ENCODE results near the gene LONP2. TPM values are rescaled to one million over a fixed set of nuclear protein-coding genes. Genes with fewer than 3 reads are reported as not detected.

Gene LONP2
- total and polyA plus RNA-seq, 10 of the 15 experiments (the other 5 are each of a cell fraction or from before 2014, with no cell fraction given) = 8.3 to 48.0 (median 34.8) TPM

DNA sequence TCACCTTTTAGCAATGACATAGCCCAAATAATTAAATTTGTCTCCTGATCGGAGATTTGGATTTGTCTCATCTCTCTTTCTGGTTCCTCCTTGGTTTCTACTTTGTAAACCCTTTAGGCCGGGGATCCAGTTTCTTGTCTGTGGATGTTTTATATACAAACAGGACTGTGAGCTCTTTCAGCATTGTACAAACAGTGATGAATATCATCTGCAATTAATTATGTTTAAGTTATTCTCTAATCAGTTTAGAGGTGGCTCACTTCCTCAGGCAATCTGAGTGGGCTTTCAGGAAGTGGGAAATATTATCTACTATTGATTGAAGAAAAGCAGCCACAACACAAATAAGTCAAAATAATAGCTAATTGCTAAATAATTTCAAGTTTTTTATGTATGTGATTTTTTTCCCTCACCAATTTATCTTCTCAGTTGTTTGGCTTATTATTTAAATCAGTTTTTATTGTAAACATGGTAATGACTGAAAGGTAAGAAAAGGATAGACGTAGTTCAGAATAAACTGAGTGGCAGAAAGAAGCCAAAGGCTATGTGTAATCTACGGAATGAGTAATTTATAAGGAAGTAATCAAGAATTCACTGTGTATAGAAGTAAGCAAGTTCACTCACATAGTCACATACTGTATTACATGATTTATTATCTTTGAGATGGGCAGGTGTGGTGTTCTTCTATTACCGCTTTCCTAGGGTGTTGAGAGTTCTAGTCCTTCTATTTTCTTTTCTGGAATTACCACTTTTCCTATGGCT lies 6.6 kb downstream of the LONP2 start:
- Histone ChIP-seq H3K27me3 (replicated peaks in 1 of 2; ENCODE audit: control insufficient read depth in 2 of 2, insufficient read depth in 2 of 2, low read length in 1 of 2) (no peaks in the 10 kb centered on the region), H4K20me1 (ENCODE audit: control insufficient read depth, insufficient read depth) (no peaks in the 10 kb centered on the region), H3K4me3 (no peak overlapping the region), H3K36me3 (ENCODE audit: control insufficient read depth in 2 of 2, insufficient read depth in 2 of 2, low read length in 1 of 2) (peaks cover 0 to 7% of the 10 kb centered on the region in 2 experiments; a peak in 2 of 4 replicates), H3K27ac (ENCODE audit: control insufficient read depth, insufficient read depth) (no peak overlapping the region), H3K9ac (ENCODE audit: control insufficient read depth, insufficient read depth, low read length) (no peak overlapping the region), H2AFZ (ENCODE audit: control insufficient read depth, low read depth, low read length) (no peak overlapping the region), H3K9me3 (replicated peaks; ENCODE audit: control insufficient read depth, insufficient read depth, low read length) (no peaks in the 10 kb centered on the region), H3K4me2 (ENCODE audit: control insufficient read depth, insufficient read depth) (no peak overlapping the region; the same call in 1 of the 2 replicates), H3K79me2 (ENCODE audit: control insufficient read depth, insufficient read depth, low read length) (peaks cover 39% of the 10 kb centered on the region), H3K4me1 (ENCODE audit: control insufficient read depth, insufficient read depth, low read length) (no peaks in the 10 kb centered on the region)
- 98% methylated on average over 5 of the region's 5 CpGs for WGBS (ENCODE audit: insufficient coverage, insufficient replicate concordance, low lambda C conversion rate, missing lambda C conversion rate)
- CTCF ChIA-PET = interaction anchor here (1.0 to 2.1 kb wide), 4 partner anchors 16 to 373 kb away, joined by 3 to 8 read pairs (median 3); no protein-coding TSS in a partner anchor
- FAIRE-seq (peak; percentile 23), ATAC-seq (no peak), DNase-seq (ENCODE audit: low read depth, low spot score) (no peak)
- intact Hi-C loops (cut with micrococcal nuclease; ENCODE audit: unreplicated experiment) (no loop called here), in situ Hi-C loops (cut with MboI) (no loop called here)
- BruUV-seq (replicated peaks) = no TSS peak
- POLR2A ChIA-PET = no interaction called here
- TF ChIP-seq RB1 (IDR thresholded peaks at IDR 0.05; ENCODE audit: borderline replicate concordance) (no peak), RELB (IDR thresholded peaks at IDR 0.05; ENCODE audit: low read depth) (no peak), NFIC (IDR thresholded peaks at IDR 0.05; ENCODE audit: low read depth, low read length) (no peak), ZBED1 (IDR thresholded peaks at IDR 0.05; ENCODE audit: borderline replicate concordance) (no peak)
- TF ChIP-seq, protein P1, sequence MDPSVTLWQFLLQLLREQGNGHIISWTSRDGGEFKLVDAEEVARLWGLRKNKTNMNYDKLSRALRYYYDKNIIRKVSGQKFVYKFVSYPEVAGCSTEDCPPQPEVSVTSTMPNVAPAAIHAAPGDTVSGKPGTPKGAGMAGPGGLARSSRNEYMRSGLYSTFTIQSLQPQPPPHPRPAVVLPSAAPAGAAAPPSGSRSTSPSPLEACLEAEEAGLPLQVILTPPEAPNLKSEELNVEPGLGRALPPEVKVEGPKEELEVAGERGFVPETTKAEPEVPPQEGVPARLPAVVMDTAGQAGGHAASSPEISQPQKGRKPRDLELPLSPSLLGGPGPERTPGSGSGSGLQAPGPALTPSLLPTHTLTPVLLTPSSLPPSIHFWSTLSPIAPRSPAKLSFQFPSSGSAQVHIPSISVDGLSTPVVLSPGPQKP (IDR thresholded peaks at IDR 0.05; ENCODE audit: low read depth, low read length) = no peak
- SMC1A ChIA-PET (ENCODE audit: uncharacterized antibody, unreplicated experiment) = interaction anchor here (1.0 kb wide), 1 partner anchor 80 kb away, joined by 4 read pairs; no protein-coding TSS in a partner anchor
- RAD21 ChIA-PET (ENCODE audit: unreplicated experiment) = no interaction called here
